Measurements from ENCODE around the gene APC.

DNA sequence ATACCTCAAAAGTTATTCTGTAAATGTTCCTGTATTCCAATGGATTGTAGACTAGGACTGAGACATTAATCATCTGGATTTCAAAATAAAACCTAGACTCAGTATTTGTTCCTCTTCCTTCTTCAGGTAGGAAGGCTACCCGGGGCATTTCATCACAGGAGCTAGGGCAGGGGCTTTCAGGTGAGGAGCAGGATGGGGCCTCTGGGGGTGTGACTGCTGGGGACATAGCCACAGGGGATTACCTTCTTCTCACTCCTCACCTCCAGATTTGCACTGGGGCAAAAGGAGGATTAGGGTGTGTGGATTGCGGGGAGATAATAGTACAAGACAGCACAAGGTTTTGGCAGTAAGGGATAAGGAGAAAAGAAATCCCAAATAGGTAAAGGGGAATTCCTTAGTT is 85.5 kb downstream of the APC start:
- no peak for TF ChIP-seq POLR2AphosphoS5 (IDR thresholded peaks at IDR 0.05; ENCODE audit: borderline replicate concordance, low read depth, low read length)
- no peak for TF ChIP-seq EZH2 (IDR thresholded peaks at IDR 0.05)
- no peak for TF ChIP-seq FOXP2 (optimal IDR thresholded peaks at IDR 0.05; ENCODE audit: control extremely low read depth, extremely low read length, insufficient read depth)

Data from SK-N-MC (cell line).